ENCODE results near the gene IFNA16.
"Not testable (repeated sequence)": the region's sequence is repeated elsewhere in the genome, so short reads cannot be mapped to it uniquely, and the experiment has no call there.

Gene IFNA16

DNA sequence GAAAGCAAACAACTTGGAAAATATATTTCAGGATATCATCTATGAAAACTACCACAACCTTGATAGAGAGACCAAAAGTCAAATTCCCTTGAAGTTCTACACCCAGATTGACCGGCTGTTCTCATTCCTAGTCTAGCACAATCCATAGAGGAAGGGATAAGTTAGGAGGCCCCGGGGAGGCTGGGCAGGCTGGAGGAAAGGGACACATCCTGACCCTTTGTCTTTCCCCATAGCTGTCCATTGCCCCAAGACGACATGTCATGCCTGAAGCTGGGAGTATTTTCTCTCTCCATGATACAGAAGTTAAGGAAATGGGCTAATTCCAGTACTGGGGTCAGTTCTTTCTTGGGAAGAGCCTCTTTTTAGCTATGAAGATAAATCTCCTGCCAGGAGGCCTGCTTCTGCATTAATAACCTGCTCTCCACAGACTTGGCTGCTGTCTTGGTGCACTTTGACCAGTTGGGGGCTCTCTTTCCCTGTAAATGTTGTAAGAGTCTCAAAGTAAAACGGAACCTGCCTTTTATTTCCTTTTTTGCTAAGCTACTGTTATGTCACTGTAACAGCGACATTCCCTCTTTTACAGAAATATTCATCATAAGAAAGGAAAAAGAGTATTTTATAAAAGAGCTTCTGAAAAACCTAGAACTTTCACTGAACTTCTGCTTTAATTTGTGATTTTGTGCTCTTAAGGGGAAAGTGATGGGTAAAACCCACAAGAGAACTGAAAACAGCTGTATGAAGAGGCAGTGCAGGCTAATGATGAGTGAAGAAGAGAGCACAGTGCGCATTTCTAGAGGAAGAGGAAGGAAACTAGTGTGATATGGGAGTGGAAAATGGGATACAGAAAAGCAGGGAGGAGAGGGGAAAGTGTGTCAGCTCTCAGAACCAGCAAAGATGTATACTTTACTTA lies 22.0 kb downstream of the IFNA16 start:
- peak; percentile 27 for DNase-seq

DNA sequence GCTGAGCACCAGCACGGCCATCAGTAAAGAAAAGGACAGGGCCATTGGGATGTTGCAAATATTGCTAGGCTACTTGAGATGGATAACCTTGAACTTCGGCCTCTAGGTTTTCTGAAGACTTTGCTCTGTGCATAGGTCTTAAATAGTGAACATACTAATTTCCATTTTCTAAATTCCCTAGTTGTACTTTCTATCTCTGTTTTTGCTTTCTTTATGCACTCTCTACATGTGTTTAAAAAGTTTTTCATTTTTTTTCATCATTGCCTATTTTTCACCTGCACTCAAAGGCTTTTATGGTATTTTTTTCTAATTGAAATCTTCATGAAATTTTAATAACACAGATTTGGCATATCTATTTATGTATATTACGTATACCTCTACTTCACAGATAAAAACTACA lies 29.6 kb downstream of the IFNA16 start, which contains the start of gene IFNA4:
IFNA4 (minus strand) TSS at position 101 of the 400 bp plus-strand sequence; CDS start at position 45, 56 bp downstream.
- DNase-seq, result not testable (repeated sequence)

DNA sequence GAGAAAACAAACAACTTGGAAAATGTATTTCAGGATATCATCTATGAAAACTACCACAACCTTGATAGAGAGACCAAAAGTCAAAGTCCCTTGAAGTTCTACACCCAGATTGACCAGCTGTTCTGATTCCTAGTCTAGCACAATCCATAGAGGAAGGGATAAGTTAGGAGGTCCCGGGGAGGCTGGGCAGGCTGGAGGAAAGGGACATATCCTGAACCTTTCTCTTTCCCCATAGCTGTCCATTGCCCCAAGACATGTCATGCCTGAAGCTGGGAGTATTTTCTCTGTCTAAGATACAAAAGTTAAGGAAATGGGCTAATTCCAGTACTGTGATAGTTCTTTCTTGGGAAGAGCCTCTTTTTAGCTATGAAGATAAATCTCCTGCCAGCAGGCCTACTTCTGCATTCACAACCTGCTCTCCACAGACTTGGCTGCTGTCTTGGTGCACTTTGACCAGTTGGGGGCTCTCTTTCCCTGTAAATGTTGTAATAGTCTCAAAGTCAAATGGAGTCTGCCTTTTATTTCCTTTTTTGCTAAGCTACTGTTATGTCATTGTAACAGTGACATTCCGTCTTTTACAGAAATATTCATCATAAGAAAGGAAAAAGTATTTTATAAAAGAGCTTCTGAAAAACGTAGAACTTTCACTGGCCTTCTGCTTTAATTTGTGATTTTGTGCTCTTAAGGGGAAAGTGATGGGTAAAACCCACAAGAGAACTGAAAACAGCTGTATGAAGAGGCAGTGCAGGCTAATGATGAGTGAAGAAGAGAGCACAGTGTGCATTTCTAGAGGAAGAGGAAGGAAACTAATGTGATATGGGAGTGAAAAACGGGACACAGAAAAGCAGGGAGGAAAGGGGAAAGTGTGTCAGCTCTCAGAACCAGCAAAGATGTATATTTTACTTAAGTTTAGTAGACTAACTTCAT lies 34.0 kb downstream of the IFNA16 start:
- peak; percentile 13 for DNase-seq

DNA sequence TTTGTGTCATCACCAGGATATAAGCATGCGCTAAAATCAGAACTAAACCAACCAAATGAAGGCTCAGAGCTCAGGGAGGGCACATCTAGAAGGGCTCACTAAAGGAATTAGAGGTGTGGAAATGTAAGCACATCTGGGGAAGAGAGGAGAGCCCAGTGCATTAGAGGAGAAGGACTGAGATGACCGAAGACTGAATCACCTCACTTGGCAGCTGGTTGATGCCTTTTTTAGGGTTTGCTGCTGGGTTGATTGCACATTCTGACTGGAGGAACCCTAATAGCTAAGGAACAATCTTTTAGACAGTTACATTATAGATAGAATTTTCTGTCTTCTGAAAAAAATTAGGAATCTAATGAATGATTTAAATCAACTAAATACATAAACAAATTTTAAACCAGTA lies 42.4 kb downstream of the IFNA16 start:
- DNase-seq, result no peak

DNA sequence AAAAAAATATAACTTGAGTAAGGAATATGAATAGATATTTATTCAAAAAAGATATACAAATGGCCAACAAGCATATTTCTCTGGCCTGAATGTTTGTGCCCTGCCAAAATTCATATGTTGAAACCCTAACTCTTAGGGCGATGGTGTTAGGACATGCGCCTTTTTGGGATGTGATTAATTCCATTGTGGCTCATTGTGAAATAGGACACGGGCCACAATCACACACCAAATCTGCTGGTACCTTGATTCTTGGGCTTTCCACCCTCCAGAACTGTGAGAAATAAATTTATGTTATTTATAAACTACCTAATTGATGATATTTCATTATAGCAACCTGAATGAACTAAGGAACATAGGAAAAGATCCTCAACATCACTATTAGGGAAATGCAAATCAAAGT lies 45.0 kb downstream of the IFNA16 start:
- no peak for DNase-seq

DNA sequence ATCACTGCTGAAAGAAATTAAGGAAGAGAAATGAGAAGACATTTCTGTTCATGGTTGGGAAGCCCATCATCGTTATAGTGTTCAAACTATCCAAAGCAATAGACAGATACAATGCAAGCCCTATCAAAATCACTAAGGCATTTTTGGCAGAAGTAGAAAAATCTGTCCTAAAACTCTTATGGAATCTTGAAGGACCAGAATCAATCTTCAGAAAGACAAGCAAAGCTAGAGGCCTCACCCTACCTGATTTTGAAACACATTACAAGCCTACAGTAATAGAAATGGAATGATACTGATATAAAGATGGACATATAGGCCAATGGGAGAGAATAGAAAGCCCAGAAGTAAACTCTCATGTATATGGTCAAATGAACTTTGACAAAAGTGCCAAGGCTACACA lies 45.8 kb downstream of the IFNA16 start:
- no peak for DNase-seq

DNA sequence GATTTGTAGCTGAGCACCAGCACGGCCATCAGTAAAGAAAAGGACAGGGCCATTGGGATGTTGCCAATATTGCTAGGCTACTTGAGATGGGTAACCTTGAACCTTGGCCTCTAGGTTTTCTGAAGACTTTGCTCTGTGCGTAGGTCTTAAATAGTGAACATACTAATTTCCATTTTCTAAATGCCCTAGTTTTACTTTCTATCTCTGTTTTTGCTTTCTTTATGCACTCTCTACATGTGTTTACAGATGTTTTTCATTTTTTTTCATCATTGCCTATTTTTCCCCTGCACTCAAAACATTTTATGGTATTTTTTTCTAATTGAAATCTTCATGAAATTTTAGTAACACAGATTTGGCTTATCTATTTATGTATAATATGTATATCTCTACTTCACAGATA lies 50.6 kb downstream of the IFNA16 start, which contains the start of gene IFNA21:
IFNA21 (minus strand) TSS at position 101 of the 400 bp plus-strand sequence; CDS start at position 53, 48 bp downstream.
- not testable (repeated sequence) for DNase-seq
